HEK293 (cell line): ENCODE measurements around the gene PAAF1.

Source experiments
- CTCF ChIA-PET: fragments of 350-600 bp; formaldehyde crosslinking; extraction: SDS; loops from one replicate; lab custom pipeline; 2021; ENCODE audit warnings: antibody characterized with exemption; lab: Yijun Ruan, JAX
- POLR2A ChIA-PET: fragments of 300-600 bp; formaldehyde crosslinking; extraction: SDS; loops from one replicate; lab custom pipeline; 2020; ENCODE audit warnings: antibody characterized with exemption, inconsistent platforms; lab: Yijun Ruan, JAX
- H3K27ac ChIP-seq: fragments of 200-500 bp; sonication (Bioruptor generic); 2 replicates; pipeline ENCODE4 v1.5.1; 2014; ENCODE audit warnings: low read depth, low read length, control low read depth, inconsistent platforms; ENCODE audit errors: extremely low read depth
- H3K36me3 ChIP-seq, 2 experiments: fragments of 200-500 bp in 1 of 2; sonication (Bioruptor generic) in 1 of 2; 1 replicate in 1 of 2; 2 replicates in 1 of 2; pipeline ENCODE4 v1.5.1; 2014 to 2017; ENCODE audit warnings: inconsistent platforms in 2 of 2, low read length in 2 of 2; ENCODE audit not compliant: control insufficient read depth in 2 of 2, insufficient read depth in 1 of 2
- H3K4me1 ChIP-seq: fragments of 200-500 bp; sonication (Bioruptor generic); 2 replicates; pipeline ENCODE4 v1.5.1; 2014; ENCODE audit warnings: mild to moderate bottlenecking, low read length, inconsistent platforms; ENCODE audit not compliant: control insufficient read depth, insufficient read depth
- H3K4me3 ChIP-seq: 2 replicates; pipeline ENCODE4 v1.5.1; 2011; ENCODE audit warnings: low read depth, mild to moderate bottlenecking, control low read depth, low read length, moderate library complexity
- H3K9me3 ChIP-seq: fragments of 200-500 bp; sonication (Bioruptor generic); 2 replicates; pipeline ENCODE4 v1.5.1; 2014; ENCODE audit warnings: low read depth, low read length, inconsistent platforms; ENCODE audit not compliant: control insufficient read depth, insufficient read depth
- GLI4 ChIP-seq: fragments of 450-650 bp; formaldehyde crosslinking; IDR thresholded peaks from 2 replicates; pipeline ENCODE4 v1.5.1; 2016; ENCODE audit warnings: missing biosample characterization, missing genetic modification characterization
- INSM2 ChIP-seq: fragments of 450-650 bp; formaldehyde crosslinking; IDR thresholded peaks from 2 replicates; pipeline ENCODE4 v1.5.1; 2016; ENCODE audit warnings: missing biosample characterization, missing genetic modification characterization
- SCRT1 ChIP-seq: fragments of 450-650 bp; formaldehyde crosslinking; IDR thresholded peaks from 2 replicates; pipeline ENCODE4 v1.5.1; 2016; ENCODE audit warnings: missing biosample characterization, missing genetic modification characterization, borderline replicate concordance
- ZFHX2 ChIP-seq: fragments of 450-650 bp; formaldehyde crosslinking; conservative IDR thresholded peaks from 2 replicates; pipeline ENCODE4 v1.5.1; 2016; ENCODE audit warnings: missing biosample characterization, missing genetic modification characterization
- ZNF138 ChIP-seq: fragments of 450-650 bp; formaldehyde crosslinking; IDR thresholded peaks from 2 replicates; pipeline ENCODE4 v1.5.1; 2016; ENCODE audit warnings: missing biosample characterization, missing genetic modification characterization, borderline replicate concordance
- ZNF157 ChIP-seq: fragments of 450-650 bp; formaldehyde crosslinking; IDR thresholded peaks from 2 replicates; pipeline ENCODE4 v1.5.1; 2016; ENCODE audit warnings: missing biosample characterization, missing genetic modification characterization
- ZNF169 ChIP-seq: fragments of 450-650 bp; formaldehyde crosslinking; IDR thresholded peaks from 2 replicates; pipeline ENCODE4 v1.5.1; 2016; ENCODE audit warnings: missing biosample characterization, missing genetic modification characterization
- ZNF324 ChIP-seq: fragments of 450-650 bp; formaldehyde crosslinking; IDR thresholded peaks from 2 replicates; pipeline ENCODE4 v1.5.1; 2016; ENCODE audit warnings: missing biosample characterization, missing genetic modification characterization
- ZNF350 ChIP-seq: fragments of 450-650 bp; formaldehyde crosslinking; IDR thresholded peaks from 2 replicates; pipeline ENCODE4 v1.5.0; 2017; ENCODE audit warnings: missing biosample characterization, mild to moderate bottlenecking, missing genetic modification characterization
- ZNF48 ChIP-seq: fragments of 450-650 bp; formaldehyde crosslinking; IDR thresholded peaks from 2 replicates; pipeline ENCODE4 v1.5.1; 2016; ENCODE audit warnings: missing biosample characterization, missing genetic modification characterization
- ZNF549 ChIP-seq: fragments of 450-650 bp; IDR thresholded peaks from 2 replicates; pipeline ENCODE4 v1.5.1; 2018; ENCODE audit warnings: missing biosample characterization, missing genetic modification characterization, mild to moderate bottlenecking, inconsistent platforms, moderate library complexity
- ZNF560 ChIP-seq: fragments of 450-650 bp; formaldehyde crosslinking; IDR thresholded peaks from 2 replicates; pipeline ENCODE4 v1.5.1; 2017; ENCODE audit warnings: missing biosample characterization, missing genetic modification characterization, borderline replicate concordance
- ZNF670 ChIP-seq: fragments of 450-650 bp; formaldehyde crosslinking; IDR thresholded peaks from 2 replicates; pipeline ENCODE4 v1.5.1; 2016; ENCODE audit warnings: missing biosample characterization, missing genetic modification characterization, low read depth
- ZNF692 ChIP-seq: fragments of 450-650 bp; formaldehyde crosslinking; IDR thresholded peaks from 2 replicates; pipeline ENCODE4 v1.5.1; 2016; ENCODE audit warnings: missing biosample characterization, missing genetic modification characterization
- ZNF768 ChIP-seq: fragments of 450-650 bp; formaldehyde crosslinking; IDR thresholded peaks from 2 replicates; pipeline ENCODE4 v1.5.1; 2018; ENCODE audit warnings: missing biosample characterization, mild to moderate bottlenecking, missing genetic modification characterization
- ZNF785 ChIP-seq: fragments of 450-650 bp; formaldehyde crosslinking; IDR thresholded peaks from 2 replicates; pipeline ENCODE4 v1.5.1; 2016; ENCODE audit warnings: missing biosample characterization, missing genetic modification characterization
- ZNF830 ChIP-seq: fragments of 450-650 bp; IDR thresholded peaks from 2 replicates; pipeline ENCODE4 v1.5.0; 2018; ENCODE audit warnings: missing biosample characterization, missing genetic modification characterization, low read depth, mild to moderate bottlenecking, moderate library complexity
- TF ChIP-seq, protein P1 (sequence below): fragments of 450-650 bp; formaldehyde crosslinking; IDR thresholded peaks from 2 replicates; pipeline ENCODE4 v1.5.1; 2016; ENCODE audit warnings: missing biosample characterization, missing genetic modification characterization, borderline replicate concordance

Gene PAAF1

GRCh38 chr11:73972187-73972586, 95.4 kb downstream of the PAAF1 start:
- H3K4me3 ChIP-seq = no peak overlapping the region
- peaks cover 0 to 35% of the 10 kb centered on the region in 2 experiments; a peak in 1 of 3 replicates for H3K36me3 ChIP-seq
- POLR2A ChIA-PET = interaction anchor here (0.7 to 2.8 kb wide), 3 partner anchors 8 to 178 kb away, joined by 3 to 12 read pairs (median 7); partner anchors contain the start of gene UCP2
- CTCF ChIA-PET = no interaction called here
- no peak overlapping the region for H3K27ac ChIP-seq
- no peaks in the 10 kb centered on the region for H3K4me1 ChIP-seq
- TF ChIP-seq, protein P1, sequence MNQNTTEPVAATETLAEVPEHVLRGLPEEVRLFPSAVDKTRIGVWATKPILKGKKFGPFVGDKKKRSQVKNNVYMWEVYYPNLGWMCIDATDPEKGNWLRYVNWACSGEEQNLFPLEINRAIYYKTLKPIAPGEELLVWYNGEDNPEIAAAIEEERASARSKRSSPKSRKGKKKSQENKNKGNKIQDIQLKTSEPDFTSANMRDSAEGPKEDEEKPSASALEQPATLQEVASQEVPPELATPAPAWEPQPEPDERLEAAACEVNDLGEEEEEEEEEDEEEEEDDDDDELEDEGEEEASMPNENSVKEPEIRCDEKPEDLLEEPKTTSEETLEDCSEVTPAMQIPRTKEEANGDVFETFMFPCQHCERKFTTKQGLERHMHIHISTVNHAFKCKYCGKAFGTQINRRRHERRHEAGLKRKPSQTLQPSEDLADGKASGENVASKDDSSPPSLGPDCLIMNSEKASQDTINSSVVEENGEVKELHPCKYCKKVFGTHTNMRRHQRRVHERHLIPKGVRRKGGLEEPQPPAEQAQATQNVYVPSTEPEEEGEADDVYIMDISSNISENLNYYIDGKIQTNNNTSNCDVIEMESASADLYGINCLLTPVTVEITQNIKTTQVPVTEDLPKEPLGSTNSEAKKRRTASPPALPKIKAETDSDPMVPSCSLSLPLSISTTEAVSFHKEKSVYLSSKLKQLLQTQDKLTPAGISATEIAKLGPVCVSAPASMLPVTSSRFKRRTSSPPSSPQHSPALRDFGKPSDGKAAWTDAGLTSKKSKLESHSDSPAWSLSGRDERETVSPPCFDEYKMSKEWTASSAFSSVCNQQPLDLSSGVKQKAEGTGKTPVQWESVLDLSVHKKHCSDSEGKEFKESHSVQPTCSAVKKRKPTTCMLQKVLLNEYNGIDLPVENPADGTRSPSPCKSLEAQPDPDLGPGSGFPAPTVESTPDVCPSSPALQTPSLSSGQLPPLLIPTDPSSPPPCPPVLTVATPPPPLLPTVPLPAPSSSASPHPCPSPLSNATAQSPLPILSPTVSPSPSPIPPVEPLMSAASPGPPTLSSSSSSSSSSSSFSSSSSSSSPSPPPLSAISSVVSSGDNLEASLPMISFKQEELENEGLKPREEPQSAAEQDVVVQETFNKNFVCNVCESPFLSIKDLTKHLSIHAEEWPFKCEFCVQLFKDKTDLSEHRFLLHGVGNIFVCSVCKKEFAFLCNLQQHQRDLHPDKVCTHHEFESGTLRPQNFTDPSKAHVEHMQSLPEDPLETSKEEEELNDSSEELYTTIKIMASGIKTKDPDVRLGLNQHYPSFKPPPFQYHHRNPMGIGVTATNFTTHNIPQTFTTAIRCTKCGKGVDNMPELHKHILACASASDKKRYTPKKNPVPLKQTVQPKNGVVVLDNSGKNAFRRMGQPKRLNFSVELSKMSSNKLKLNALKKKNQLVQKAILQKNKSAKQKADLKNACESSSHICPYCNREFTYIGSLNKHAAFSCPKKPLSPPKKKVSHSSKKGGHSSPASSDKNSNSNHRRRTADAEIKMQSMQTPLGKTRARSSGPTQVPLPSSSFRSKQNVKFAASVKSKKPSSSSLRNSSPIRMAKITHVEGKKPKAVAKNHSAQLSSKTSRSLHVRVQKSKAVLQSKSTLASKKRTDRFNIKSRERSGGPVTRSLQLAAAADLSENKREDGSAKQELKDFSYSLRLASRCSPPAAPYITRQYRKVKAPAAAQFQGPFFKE = no peak
- TF ChIP-seq ZNF768 (tag by site-specific recombination) = peak; percentile 16; the same call in 1 of the 2 replicates
- no peak for TF ChIP-seq SCRT1 (tag by site-specific recombination)
- TF ChIP-seq ZNF48 (tag by site-specific recombination) = no peak
- no peak for TF ChIP-seq ZNF560
- no peak for TF ChIP-seq ZNF830
- no peaks in the 10 kb centered on the region for H3K9me3 ChIP-seq

GRCh38 chr11:73972620-73973449, 96.0 kb downstream of the PAAF1 start:
- CTCF ChIA-PET = interaction anchor here (0.6 kb wide), 2 partner anchors 93 to 353 kb away, joined by 3 to 4 read pairs; no protein-coding TSS in a partner anchor
- H3K36me3 ChIP-seq = peaks cover 0 to 41% of the 10 kb centered on the region in 2 experiments; a peak in 1 of 3 replicates
- no peaks in the 10 kb centered on the region for H3K4me1 ChIP-seq
- H3K9me3 ChIP-seq = no peaks in the 10 kb centered on the region
- no peak overlapping the region for H3K27ac ChIP-seq
- H3K4me3 ChIP-seq = no peak overlapping the region
- POLR2A ChIA-PET = interaction anchor here (0.7 to 1.7 kb wide), 2 partner anchors 10 to 177 kb away, joined by 3 to 7 read pairs; partner anchors contain the start of gene UCP2
- TF ChIP-seq ZNF324 (tag by site-specific recombination) = no peak
- TF ChIP-seq INSM2 = no peak
- no peak for TF ChIP-seq ZNF169 (tag by site-specific recombination)
- TF ChIP-seq SCRT1 (tag by site-specific recombination) = no peak
- TF ChIP-seq GLI4 (tag by site-specific recombination) = no peak
- no peak for TF ChIP-seq ZNF138
- no peak for TF ChIP-seq ZNF157 (tag by site-specific recombination)
- no peak for TF ChIP-seq ZNF692
- TF ChIP-seq ZNF785 (tag by site-specific recombination) = no peak
- TF ChIP-seq ZFHX2 (tag by site-specific recombination) = no peak
- TF ChIP-seq, protein P1 = no peak
- no peak for TF ChIP-seq ZNF670
- no peak for TF ChIP-seq ZNF549 (tag by site-specific recombination)
- TF ChIP-seq ZNF350 (tag by site-specific recombination) = no peak
